Activated gamma-delta T cell treated with anti-CD3 and anti-CD28 coated beads, Interleukin-2, amount 50 U/mL, for 16 hours (primary cell): ENCODE results near the gene PRKCQ.

Experiments
- DNase-seq: peaks from one replicate; pipeline ENCODE4 v3.0.0-alpha.2; 2020; ENCODE audit warnings: low read depth

Gene PRKCQ

GRCh38 chr10:6579904-6580278, at the start of gene PRKCQ:
Gene PRKCQ, minus strand, starts transcription at chr10:6580276. Its CDS starts 65,141 bp downstream, at chr10:6515135.
- no peak for DNase-seq

- no peak for DNase-seq
Observed at GRCh38 chr10:6625428-6625827, 45.4 kb upstream of the PRKCQ start.

DNA sequence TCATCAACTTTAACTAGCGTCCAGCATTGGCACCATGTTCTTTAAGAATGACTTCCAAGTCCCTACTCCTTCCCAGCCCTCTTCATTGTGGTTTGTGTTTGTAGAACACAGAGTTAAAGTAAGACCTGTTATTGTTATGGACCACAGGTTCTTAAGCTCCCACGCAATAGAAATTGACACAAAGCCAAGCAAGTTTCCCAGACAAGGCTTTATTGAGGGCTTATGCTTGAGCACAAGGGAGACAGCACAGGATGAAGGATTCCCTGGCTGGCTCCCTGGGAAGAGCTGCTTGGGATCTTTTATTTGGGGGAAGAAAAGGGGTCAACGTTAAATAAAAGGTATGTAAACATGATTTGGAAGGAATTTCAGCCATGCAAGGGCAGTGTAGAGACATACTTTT, 44.3 kb upstream of the PRKCQ start:
- DNase-seq, result no peak

- DNase-seq, result no peak
Observed at GRCh38 chr10:6622921-6623320, 42.8 kb upstream of the PRKCQ start.

GRCh38 chr10:6621536-6621935, 41.5 kb upstream of the PRKCQ start:
- no peak for DNase-seq

DNA sequence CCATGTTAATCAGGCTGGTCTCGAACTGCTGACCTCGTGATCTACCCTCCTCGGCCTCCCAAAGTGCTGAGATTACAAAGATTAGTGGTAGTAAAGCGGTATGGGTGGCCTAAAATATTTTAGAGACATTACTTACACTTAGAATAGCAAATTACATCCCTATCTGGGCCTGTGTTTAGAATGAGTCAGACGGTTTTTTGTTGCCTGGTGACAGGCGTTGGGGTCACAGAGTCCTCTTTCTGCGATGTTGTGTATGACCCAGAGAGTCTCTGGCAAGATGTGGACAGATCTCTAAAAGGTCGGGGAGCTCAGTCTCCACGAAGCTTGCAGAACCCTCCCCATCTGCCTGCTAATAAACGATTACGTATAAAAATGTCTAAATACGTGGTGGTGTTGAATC, 39.6 kb upstream of the PRKCQ start:
- DNase-seq, result no peak

DNA sequence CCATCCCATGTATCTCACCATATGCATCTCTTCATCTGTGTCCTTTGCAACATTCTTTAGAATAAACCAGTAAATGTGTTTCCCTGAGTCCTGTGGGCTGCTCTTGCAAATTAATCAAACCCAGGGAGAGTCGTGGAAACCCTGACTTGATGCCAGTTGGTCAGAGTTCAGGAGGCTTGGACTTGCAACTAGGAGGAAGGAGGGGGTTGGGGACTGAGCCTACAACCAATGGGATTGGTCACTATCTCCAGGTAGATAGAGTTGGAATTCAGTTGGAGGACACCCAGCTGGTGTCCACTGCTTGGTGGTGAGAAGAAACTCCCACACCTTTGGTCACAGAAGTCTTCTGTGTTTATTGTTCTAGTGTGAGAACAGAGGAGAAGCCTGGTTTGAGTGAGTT, 38.3 kb upstream of the PRKCQ start:
- DNase-seq, result no peak

GRCh38 chr10:6617309-6618076, 37.4 kb upstream of the PRKCQ start:
- no peak for DNase-seq

DNA sequence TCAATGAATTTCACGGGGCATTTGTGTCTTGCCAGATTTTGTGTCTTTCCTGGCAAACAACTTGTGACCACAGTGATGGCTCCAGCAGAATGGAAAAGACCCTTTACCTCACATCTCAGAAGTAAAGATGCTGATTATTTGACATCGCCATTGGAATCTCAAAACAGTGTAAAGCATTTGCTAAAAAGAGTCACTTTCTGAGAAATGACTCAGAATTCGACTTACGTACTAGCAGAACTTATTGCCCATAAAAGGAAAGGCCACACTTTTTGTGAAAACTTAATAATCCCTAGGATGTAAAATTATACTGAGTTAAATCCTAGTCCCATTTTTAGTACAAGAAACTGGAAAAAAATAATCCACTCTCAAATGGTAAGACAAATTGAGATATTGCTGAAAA, 35.9 kb upstream of the PRKCQ start:
- DNase-seq, result no peak

DNA sequence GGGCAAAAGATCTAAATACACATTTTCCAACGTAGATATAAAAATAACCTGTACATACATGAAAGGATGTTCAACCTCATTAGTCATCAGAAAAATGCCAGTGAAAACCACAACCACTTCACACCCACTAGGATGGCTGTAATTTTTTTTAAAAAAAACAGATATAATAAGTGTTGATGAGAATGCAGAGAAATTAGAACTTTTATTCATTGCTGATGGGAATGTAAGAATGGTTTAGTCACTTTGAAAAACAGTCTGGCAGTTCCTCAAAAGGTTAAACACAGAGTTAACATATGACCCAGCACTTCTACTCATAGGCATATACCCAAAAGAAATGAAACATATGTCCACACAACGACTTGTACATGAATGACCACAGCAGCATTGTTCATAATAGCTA, 32.3 kb upstream of the PRKCQ start:
- no peak for DNase-seq

GRCh38 chr10:6610647-6611046, 30.6 kb upstream of the PRKCQ start:
- no peak for DNase-seq

- no peak for DNase-seq
Observed at GRCh38 chr10:6609625-6610024, 29.5 kb upstream of the PRKCQ start.

DNA sequence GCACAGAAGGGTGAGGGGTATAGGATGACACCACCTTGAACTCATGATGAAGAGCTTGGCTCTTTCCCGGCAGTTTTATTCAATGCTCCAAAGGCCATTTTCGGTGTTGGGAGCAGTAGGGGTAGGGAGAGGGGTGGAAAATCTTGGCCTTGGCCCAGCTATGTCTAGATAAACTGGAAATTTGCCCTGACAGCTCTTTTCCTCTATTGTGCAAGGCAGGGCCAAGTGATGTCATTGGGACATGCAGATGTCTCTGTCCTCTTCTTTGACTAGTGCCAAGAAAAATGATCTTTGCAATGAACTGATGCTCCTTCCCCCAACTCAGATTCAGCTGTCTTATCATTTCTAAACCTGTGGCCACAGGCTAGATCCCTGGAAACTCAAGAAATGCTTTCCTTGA, 27.7 kb upstream of the PRKCQ start:
- DNase-seq, result no peak

DNA sequence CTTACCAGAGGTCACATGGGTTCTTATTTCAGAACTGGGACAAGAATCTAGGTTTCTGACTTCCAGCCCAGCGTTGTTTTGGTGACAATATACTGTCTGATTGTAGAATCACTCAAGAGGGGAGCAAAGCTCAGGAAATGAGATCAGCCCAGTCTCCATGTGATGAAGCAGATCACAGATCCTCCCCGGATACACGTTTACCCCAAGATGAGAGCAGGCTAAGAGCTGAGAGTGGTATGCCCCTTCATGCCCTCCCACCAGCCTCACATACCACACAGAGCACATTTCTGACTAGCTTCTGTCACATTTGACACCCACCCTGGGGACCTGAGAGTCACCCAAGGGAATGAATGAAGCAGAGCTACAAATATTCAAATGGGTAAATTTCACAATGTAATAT, 27.1 kb upstream of the PRKCQ start:
- DNase-seq, result no peak

GRCh38 chr10:6603142-6604125, 23.4 kb upstream of the PRKCQ start:
- no peak for DNase-seq

GRCh38 chr10:6602700-6603084, 22.6 kb upstream of the PRKCQ start:
- DNase-seq, result no peak

DNA sequence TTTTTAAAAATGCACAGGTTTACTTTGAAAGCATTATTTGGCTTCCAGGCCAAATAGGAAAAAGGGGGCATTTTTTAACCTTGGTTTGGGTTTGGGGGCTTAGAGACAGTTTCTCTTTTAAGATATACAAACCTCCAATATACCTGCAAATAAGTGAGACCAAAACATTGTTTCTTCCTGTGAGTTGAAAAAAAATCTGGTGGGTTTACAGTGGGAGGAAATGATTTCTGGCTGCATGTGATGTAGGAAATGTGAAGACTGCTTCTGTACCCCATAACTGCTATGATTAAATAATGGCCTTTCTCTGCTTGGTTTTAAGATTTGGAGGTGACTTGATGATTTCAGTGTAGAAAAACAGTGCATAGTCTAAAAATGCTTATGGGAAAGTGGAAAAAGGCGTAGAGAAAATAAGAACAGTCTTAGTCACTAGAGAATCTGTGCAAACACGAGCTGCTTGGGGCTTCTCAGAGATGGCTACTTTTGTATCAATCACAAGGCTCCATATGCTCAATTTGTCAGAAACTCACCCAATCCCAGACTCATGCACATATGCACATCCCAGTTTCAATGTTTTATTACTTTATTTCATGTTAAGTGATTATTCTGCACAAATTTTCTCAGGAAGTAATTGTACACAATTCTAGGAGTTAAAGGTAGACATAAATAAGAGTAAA, 22.1 kb upstream of the PRKCQ start:
- DNase-seq, result no peak

- no peak for DNase-seq
Observed at GRCh38 chr10:6601246-6601805, 21.2 kb upstream of the PRKCQ start.

GRCh38 chr10:6600224-6600987, 20.3 kb upstream of the PRKCQ start:
- no peak for DNase-seq

DNA sequence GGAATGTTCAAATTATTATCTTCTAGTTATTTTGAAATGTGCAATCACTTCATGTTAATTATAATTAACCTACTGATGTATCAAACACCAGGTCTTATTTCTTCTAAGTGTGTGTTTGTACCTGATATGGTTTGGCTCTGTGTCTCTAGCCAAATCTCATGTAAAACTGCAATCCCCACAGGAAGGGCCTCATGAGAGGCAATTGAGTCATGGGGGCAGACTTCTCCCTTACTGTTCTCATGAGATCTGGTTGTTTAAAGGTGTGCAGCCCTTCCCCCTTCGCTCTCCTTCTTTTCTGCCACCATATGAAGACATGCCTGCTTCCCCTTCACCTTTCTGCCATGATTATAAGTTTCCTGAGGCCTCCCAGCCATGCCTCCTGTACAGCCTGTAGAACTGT, 18.6 kb upstream of the PRKCQ start:
- no peak for DNase-seq

- DNase-seq, result no peak
Observed at GRCh38 chr10:6597478-6597877, 17.4 kb upstream of the PRKCQ start.

DNA sequence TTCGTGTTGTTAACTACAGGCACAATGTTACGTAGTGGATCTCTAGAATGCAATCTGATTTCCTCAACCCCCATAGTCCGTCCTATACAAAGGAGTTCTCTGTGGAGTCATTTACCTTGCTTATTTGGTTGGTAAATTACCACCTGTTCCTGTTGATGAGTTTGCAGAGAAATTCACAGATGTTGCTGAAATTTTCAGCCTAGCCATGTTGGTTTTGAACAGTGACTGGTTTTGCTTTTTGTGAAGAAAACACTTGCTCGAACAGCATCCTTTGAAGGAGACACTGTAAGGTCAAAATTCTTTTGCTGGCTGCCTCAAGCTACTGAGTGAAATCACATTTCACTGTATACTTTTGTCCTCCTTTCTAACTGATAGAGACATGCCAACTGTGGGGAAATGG, 15.4 kb upstream of the PRKCQ start:
- DNase-seq, result no peak
